ENCODE results near the gene SUPT3H.

Gene SUPT3H

GRCh38 chr6:44820759-44821158, 557.0 kb downstream of the SUPT3H start:
- no peak for DNase-seq

- DNase-seq, result no peak
Observed at GRCh38 chr6:44820321-44820720, 557.4 kb downstream of the SUPT3H start.

GRCh38 chr6:44811456-44811855, 566.3 kb downstream of the SUPT3H start:
- no peak for DNase-seq

- DNase-seq, result no peak
Observed at GRCh38 chr6:44809258-44809657, 568.5 kb downstream of the SUPT3H start.

- DNase-seq, result no peak
Observed at GRCh38 chr6:44808148-44808547, 569.6 kb downstream of the SUPT3H start.

GRCh38 chr6:44806656-44807055, 571.1 kb downstream of the SUPT3H start:
- DNase-seq, result no peak

GRCh38 chr6:44805238-44805846, 572.4 kb downstream of the SUPT3H start:
- no peak for DNase-seq

GRCh38 chr6:44804546-44805159, 573.1 kb downstream of the SUPT3H start:
- DNase-seq, result no peak

- no peak for DNase-seq
Observed at GRCh38 chr6:44804016-44804415, 573.7 kb downstream of the SUPT3H start.

GRCh38 chr6:44800784-44801592, 576.7 kb downstream of the SUPT3H start:
- no peak for DNase-seq

- DNase-seq, result no peak
Observed at GRCh38 chr6:44800171-44800783, 577.5 kb downstream of the SUPT3H start.

- DNase-seq, result no peak
Observed at GRCh38 chr6:44797746-44798145, 580.0 kb downstream of the SUPT3H start.

GRCh38 chr6:44795326-44795725, 582.4 kb downstream of the SUPT3H start:
- DNase-seq, result no peak

- DNase-seq, result no peak
Observed at GRCh38 chr6:44789806-44790205, 587.9 kb downstream of the SUPT3H start.

GRCh38 chr6:44789061-44789460, 588.7 kb downstream of the SUPT3H start:
- no peak for DNase-seq

- no peak for DNase-seq
Observed at GRCh38 chr6:44788387-44788981, 589.2 kb downstream of the SUPT3H start.

- no peak for DNase-seq
Observed at GRCh38 chr6:44787254-44787834, 590.4 kb downstream of the SUPT3H start.

GRCh38 chr6:44785130-44785529, 592.6 kb downstream of the SUPT3H start:
- DNase-seq, result no peak

- DNase-seq, result no peak
Observed at GRCh38 chr6:44784195-44784594, 593.5 kb downstream of the SUPT3H start.

GRCh38 chr6:44782892-44783291, 594.8 kb downstream of the SUPT3H start:
- DNase-seq, result no peak

GRCh38 chr6:44781912-44782597, 595.7 kb downstream of the SUPT3H start:
- DNase-seq, result no peak

- DNase-seq, result no peak
Observed at GRCh38 chr6:44780161-44780560, 597.6 kb downstream of the SUPT3H start.

Measured in activated T-cell treated with anti-CD3 and anti-CD28 coated beads, Interleukin-2, amount 50 U/mL, for 48 hours (primary cell).